ENCODE data around the gene SRRM3.
"Not testable (repeated sequence)": the region's sequence is repeated elsewhere in the genome, so short reads cannot be mapped to it uniquely, and the experiment has no call there.

SRRM3 gene

DNA sequence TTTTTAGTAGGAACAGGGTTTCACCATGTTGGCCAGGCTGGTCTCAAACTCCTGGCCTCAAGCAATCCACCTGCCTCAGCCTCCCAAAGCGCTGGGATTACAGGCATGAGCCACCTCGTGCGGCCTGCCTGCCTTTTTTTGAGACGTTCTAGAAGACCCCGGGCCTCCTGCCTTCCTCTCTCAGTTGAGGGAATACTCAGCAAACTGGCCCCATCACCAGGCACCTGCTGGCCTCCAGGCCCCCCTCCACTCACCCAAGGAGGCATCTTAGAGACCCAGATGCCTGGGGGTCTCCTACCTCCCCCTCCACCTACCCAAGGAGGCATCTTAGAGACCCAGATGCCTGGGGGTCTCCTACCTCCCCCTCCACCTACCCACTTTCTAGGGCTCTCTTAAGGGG is 91.2 kb downstream of the SRRM3 start:
- not testable (repeated sequence) for DNase-seq

DNA sequence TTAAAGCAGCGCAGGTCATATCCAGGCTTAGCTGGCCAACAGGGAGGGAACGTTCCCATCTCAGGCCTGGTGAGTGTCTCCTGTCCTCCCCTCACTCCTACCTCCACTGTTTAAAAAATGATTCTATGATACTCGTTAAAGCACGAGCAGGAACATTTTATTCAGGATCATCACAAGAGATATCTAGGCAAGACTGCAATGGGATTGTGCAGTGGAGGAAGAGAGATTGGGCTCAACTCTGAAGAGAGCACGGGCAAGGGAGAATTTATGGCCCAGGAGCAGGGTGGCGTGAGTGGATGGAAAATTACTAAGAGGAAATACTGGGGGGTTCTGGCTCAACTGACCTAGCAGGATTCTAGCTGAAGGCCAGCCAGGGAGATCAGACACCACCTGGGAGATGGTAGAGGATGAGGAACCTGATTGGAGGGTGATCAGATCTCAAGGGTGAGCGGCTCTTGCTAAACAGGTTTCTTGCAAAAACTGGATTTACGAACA is 91.8 kb downstream of the SRRM3 start:
- DNase-seq: no peak

DNA sequence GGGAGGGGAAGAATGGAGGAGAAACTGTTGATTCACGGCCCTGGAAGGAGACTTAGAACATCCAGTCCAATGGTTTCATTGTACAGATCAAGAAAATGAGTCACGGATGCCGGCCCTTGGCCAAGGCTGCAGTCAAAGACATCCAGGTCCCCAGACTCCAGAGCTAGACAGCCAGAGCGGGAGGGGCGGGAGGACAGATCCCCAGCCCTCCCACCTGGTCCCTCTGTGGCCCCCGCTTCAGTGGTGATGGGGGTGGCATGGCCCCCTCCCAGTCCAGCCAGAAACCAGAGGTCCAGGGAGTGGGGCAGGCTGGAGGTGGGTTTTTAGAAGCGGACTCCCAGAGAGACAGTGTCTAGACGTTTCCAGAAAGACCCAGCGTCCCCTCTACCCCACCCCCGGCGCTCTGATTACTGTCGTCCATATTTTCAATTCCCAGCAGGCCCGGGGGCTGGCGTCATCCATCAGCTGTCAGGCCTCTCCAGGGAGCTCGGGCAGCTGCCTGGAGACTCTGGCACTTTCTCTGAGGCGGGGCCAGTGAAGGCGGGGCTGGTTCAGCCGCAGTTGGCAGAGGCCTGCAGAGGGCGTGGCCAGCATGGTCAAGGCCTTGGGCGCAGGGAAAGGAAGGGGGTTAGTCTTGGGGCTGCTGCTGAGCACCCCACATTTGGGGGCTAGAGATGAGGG is 92.8 kb downstream of the SRRM3 start:
- DNase-seq: peak; percentile 90

DNA sequence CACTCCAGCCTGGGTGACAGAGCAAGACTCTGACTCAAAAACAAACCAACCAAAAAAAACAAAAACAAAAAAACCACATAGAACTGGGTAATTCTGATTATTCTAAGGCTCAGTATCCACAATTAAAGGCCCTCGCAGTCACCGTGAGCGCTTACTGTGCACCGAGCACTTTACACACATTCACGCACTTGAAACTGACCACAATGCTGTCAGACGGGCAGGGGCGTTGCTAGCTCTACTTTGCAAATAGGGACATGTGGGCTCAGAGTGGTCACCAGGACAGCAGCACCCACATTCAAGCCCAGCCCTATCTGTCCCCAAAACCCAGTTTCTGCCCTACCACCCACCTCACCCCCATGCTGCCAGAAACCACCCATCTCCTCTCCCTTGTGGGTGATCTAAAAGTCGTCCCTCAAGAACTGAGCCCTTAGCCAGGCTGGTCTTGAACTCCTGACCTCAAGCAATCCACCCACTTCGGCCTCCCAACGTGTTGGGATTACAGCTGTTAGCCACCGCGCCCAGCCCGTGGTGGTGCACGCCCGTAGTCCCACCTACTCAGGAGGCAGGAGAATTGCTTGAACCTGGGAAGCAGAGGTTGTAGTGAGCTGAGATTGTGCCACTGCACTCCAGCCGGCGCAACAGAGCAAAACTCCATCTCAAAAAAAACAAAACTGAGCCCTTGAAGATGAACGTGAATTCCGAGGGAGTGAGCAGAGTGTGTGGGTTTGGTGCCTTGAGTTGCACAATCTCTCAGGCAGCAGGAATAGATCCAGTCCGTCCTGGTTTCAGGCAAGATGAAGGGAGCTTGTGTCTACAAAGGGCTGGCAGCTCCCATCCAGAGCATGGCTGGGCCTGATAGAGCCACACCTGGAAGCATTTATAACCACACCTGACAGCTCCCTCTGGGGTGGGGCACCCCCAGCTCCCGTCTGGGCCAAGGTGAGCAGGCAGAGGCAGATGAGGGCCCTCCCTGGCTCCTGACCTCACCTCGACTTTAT is 95.3 kb downstream of the SRRM3 start:
- DNase-seq: no peak

DNA sequence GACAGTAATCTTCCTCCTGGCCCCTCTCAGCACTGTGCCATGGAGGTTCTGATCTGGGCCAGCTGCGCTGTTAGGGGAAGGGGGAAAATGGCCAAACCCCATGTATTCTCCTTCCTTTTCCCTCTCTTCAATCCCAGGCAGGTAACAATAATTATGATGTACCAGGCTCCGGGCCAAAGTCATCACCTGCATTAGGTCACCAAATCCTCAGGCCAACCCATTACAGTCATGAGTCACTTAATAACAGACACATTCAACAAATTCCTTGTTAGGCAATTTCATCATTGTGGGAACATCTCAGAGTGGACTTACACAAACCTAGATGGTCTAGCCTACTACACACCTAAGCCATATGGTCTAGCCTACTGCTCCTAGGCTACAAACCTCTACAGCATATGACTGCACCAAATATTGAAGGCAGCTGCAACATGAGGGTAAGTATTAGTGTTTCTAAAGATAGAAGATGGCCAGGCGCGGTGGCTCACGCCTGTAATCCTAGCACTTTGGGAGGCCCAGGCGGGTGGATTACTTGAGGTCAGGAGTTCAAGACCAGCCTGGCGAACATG is 98.6 kb downstream of the SRRM3 start:
- no peak for DNase-seq

GRCh38 chr7:76301000-76301399 is 99.3 kb downstream of the SRRM3 start:
- no peak for DNase-seq

GRCh38 chr7:76302347-76303201 is 100.9 kb downstream of the SRRM3 start, which contains the start of gene HSPB1:
TSS of gene HSPB1 (plus strand) at chr7:76302673. CDS start at chr7:76302713, 40 bp downstream.
- peak; percentile 94 for DNase-seq

DNA sequence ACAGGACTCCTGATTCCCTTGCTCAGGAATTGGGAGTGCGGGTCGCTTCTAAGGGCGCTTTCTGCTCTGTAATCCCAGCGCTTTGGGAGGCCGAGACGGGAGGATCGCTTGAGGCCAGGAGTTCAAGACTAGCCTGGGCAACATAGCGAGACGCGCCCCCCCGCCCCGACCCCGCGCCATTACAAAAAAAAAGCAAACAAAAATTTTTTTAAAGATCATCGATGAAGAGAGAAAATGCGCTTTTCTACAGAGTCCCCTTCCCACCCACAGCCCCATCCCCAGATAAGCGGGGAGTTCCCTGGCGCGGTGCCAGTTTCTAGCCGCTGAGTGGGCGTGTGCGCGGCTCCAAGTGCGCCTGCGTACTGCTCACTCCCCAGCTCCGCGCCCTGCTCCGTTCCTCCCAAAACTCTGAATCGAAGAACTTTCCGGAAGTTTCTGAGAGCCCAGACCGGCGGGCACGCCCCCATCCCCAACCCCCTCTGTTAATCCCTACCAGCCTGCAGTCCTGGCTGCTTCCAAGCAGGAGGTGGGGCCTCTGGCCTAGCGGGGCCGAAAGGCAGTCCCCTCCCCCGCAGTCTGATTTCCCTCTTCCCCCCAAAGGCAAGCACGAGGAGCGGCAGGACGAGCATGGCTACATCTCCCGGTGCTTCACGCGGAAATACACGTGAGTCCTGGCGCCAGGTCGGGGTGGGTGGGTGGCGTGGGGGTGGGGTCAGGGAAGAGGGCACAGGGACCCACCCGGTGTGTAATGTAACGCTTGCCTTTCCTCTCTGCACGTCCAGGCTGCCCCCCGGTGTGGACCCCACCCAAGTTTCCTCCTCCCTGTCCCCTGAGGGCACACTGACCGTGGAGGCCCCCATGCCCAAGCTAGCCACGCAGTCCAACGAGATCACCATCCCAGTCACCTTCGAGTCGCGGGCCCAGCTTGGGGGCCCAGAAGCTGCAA is 101.8 kb downstream of the SRRM3 start:
- peak; percentile 97 for DNase-seq

DNA sequence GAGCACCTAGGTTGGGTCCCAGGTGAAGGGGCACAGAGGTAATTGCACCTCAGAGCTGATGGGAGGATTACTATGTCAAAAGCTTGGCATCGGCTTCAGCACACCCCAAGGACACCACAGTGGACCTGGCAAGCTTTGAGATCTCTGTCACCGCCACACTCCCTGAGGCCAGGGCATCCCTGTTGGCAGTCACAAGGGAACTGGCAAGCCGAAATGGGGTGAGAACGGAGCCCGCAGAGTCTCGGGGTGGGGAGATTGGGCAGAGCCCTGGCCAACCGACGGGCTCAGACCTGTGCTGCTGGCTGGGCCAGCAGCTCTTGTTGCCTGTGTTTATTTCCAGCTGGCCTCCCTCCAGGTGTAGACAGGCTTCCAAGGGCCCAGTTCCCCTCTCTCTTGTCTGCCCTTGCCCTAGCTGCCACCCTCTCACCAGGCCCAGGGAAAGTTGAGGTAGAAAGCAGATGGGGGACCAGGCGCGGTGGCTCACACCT is 103.2 kb downstream of the SRRM3 start:
- no peak for DNase-seq

DNA sequence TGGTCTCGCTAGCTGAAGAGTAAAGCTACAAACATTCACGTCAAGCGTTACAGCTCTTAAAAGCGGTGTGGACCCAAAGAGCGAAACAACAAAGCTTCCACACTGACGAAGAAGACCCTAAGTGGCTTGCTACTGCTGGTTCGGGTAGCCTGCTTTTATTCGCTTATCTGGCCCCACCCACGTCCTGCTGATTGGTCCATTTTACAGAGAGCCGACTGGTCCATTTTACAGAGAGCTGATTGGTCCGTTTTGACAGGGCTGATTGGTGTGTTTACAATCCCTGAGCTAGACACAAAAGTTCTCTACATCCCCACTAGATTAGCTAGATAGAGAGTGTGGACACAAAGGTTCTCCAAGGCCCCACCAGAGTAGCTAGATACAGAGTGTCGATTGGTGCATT is 107.2 kb downstream of the SRRM3 start:
- DNase-seq: not testable (repeated sequence)

DNA sequence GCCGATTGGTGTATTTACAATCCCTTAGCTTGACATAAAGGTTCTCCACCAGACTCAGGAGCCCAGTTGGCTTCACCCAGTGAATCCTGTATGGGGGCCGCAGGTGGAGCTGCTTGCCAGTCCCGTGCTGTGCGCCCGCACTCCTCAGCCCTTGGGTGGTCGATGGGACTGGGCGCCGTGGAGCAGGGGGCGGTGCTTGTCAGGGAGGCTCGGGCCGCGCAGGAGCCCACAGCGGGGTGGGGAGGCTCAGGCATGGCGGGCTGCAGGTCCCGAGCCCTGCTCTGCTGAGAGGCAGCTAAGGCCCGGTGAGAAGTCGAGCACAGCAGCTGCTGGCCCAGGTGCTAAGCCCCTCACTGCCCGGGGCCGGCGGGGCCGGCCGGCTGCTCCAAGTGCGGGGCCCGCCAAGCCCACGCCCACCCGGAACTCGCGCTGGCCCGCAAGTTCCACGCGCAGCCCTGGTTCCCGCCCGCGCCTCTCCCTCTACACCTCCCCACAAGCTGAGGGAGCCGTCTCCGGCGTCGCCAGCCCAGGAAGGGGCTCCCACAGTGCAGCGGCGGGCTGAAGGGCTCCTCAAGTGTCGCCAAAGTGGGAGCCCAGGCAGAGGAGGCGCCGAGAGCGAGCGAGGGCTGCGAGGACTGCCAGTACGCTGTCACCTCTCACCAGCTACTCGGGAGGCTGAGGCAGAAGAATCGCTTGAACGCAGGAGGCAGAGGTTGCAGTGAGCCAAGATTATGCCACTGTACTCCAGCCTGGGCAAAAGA is 107.8 kb downstream of the SRRM3 start:
- DNase-seq: not testable (repeated sequence)

GRCh38 chr7:76310102-76310957 is 108.6 kb downstream of the SRRM3 start:
- peak; percentile 75 for DNase-seq

DNA sequence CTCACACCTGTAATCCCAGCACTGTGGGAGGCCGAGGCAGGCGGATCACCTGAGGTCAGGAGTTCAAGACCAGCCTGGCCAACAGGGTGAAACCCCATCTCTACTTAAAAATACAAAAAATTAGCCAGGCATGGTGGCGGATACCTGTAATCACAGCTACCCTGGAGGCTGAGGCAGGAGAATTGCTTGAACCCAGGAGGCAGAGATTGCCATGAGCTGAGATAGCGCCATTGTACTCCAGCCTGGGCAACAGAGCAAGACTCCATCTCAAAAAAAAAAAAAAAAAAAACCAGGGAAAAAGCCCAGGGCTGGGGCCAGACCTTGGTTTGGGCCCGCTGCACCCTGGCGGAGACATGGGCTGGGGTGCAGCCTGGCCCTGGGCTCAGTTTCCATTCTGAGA is 110.1 kb downstream of the SRRM3 start:
- not testable (repeated sequence) for DNase-seq

GRCh38 chr7:76314042-76314721 is 112.5 kb downstream of the SRRM3 start:
- DNase-seq: peak; percentile 95

DNA sequence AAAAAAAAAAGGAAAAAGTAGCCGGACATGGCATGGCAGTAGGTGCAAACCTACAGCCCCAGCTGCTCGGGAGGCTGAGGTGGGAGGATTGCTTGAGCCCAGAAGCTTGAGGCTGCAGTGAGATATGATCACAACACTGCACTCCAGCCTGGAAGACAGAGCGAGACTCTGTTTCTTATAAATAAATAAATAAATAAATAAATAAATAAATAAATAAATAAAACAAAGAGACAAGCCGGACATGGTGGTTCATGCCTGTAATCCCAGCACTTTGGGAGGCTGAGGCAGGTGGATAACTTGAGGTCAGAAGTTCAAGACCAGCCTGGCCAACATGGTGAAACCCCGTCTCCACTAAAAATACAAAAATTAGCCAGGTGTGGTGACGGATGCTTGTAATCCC is 113.0 kb downstream of the SRRM3 start:
- DNase-seq: not testable (repeated sequence)

GRCh38 chr7:76315364-76315763 is 113.7 kb downstream of the SRRM3 start:
- peak; percentile 47 for DNase-seq

- DNase-seq: no peak
These were observed 115.5 kb downstream of the SRRM3 start for GRCh38 chr7:76316984-76317781.

Data from left hindlimb (tissue), 1 donor.